ENCODE measurements around the gene HEATR5A. TPM values are rescaled to one million over a fixed set of nuclear protein-coding genes. Genes with fewer than 3 reads are reported as not detected.

HEATR5A gene
- total RNA-seq, 1 donor from 2014 or later = 14.1 TPM

- TF ChIP-seq CTCF (IDR thresholded peaks at IDR 0.05; ENCODE audit: partially characterized antibody, unreplicated experiment) = no peak
- no peaks in the 10 kb centered on the region for H3K27me3 Mint-ChIP-seq (ENCODE audit: unreplicated experiment)
- H3K4me1 Mint-ChIP-seq (ENCODE audit: low read depth, unreplicated experiment) = no peaks in the 10 kb centered on the region
- DNase-seq = no peak
- no peaks in the 10 kb centered on the region for H3K36me3 Mint-ChIP-seq (ENCODE audit: unreplicated experiment)
- H3K9me3 Mint-ChIP-seq (ENCODE audit: unreplicated experiment) = no peaks in the 10 kb centered on the region
- H3K27ac Mint-ChIP-seq (ENCODE audit: unreplicated experiment) = no peak overlapping the region
- H3K4me3 Mint-ChIP-seq (ENCODE audit: unreplicated experiment) = no peak overlapping the region
These were observed 24.7 kb downstream of the HEATR5A start for GRCh38 chr14:31395572-31396205.

- Mint-ChIP-seq H3K4me3 (ENCODE audit: unreplicated experiment) (no peak overlapping the region), H3K36me3 (ENCODE audit: unreplicated experiment) (no peaks in the 10 kb centered on the region), H3K9me3 (ENCODE audit: unreplicated experiment) (no peaks in the 10 kb centered on the region), H3K27ac (ENCODE audit: unreplicated experiment) (no peak overlapping the region), H3K4me1 (ENCODE audit: low read depth, unreplicated experiment) (no peaks in the 10 kb centered on the region), H3K27me3 (ENCODE audit: unreplicated experiment) (no peaks in the 10 kb centered on the region)
- no peak for DNase-seq
- TF ChIP-seq CTCF (IDR thresholded peaks at IDR 0.05; ENCODE audit: partially characterized antibody, unreplicated experiment) = no peak
These were observed 25.2 kb downstream of the HEATR5A start for GRCh38 chr14:31395119-31395518.

- Mint-ChIP-seq H3K27ac (ENCODE audit: unreplicated experiment) (no peak overlapping the region), H3K4me3 (ENCODE audit: unreplicated experiment) (no peak overlapping the region), H3K36me3 (ENCODE audit: unreplicated experiment) (no peaks in the 10 kb centered on the region), H3K4me1 (ENCODE audit: low read depth, unreplicated experiment) (no peaks in the 10 kb centered on the region), H3K27me3 (ENCODE audit: unreplicated experiment) (no peaks in the 10 kb centered on the region), H3K9me3 (ENCODE audit: unreplicated experiment) (no peaks in the 10 kb centered on the region)
- no peak for TF ChIP-seq CTCF (IDR thresholded peaks at IDR 0.05; ENCODE audit: partially characterized antibody, unreplicated experiment)
- no peak for DNase-seq
These were observed 28.3 kb downstream of the HEATR5A start for GRCh38 chr14:31391977-31392503.

- H3K4me1 Mint-ChIP-seq (ENCODE audit: low read depth, unreplicated experiment) = no peaks in the 10 kb centered on the region
- no peaks in the 10 kb centered on the region for H3K9me3 Mint-ChIP-seq (ENCODE audit: unreplicated experiment)
- no peak for TF ChIP-seq CTCF (IDR thresholded peaks at IDR 0.05; ENCODE audit: partially characterized antibody, unreplicated experiment)
- no peak overlapping the region for H3K4me3 Mint-ChIP-seq (ENCODE audit: unreplicated experiment)
- no peaks in the 10 kb centered on the region for H3K27me3 Mint-ChIP-seq (ENCODE audit: unreplicated experiment)
- no peak overlapping the region for H3K27ac Mint-ChIP-seq (ENCODE audit: unreplicated experiment)
- H3K36me3 Mint-ChIP-seq (ENCODE audit: unreplicated experiment) = no peaks in the 10 kb centered on the region
- no peak for DNase-seq
These were observed 28.9 kb downstream of the HEATR5A start for GRCh38 chr14:31391473-31391872.

GRCh38 chr14:31389946-31390345 lies 30.4 kb downstream of the HEATR5A start:
- Mint-ChIP-seq H3K4me3 (ENCODE audit: unreplicated experiment) (no peak overlapping the region), H3K4me1 (ENCODE audit: low read depth, unreplicated experiment) (no peaks in the 10 kb centered on the region), H3K36me3 (ENCODE audit: unreplicated experiment) (no peaks in the 10 kb centered on the region), H3K27me3 (ENCODE audit: unreplicated experiment) (no peaks in the 10 kb centered on the region), H3K27ac (ENCODE audit: unreplicated experiment) (no peak overlapping the region), H3K9me3 (ENCODE audit: unreplicated experiment) (no peaks in the 10 kb centered on the region)
- DNase-seq = no peak
- no peak for TF ChIP-seq CTCF (IDR thresholded peaks at IDR 0.05; ENCODE audit: partially characterized antibody, unreplicated experiment)

Measured in glutamatergic neuron (in vitro differentiated cells).